ENCODE measurements around the gene ZNF780B. TPM values are rescaled to one million over a fixed set of nuclear protein-coding genes. Genes with fewer than 3 reads are reported as not detected.

ZNF780B gene
- 10 to 100 TPM; 22.7 to 36.1 (median 25.9) TPM for total RNA-seq
- polyA plus RNA-seq, result 10 to 100 TPM in 1 of 2 donors, 1 to 10 TPM in 1; 5.4 to 13.9 TPM
- long read RNA-seq, donor 1, partial matches to known transcripts, result 0 of 6 reads
- long read RNA-seq, donor 1, other reads (novel, unspliced or antisense), result 6 of 6 reads
- long read RNA-seq, donor 2, result 0 reads
- long read RNA-seq, donor 3, partial matches to known transcripts, result 0 of 4 reads
- long read RNA-seq, donor 3, other reads (novel, unspliced or antisense), result 4 of 4 reads

DNA sequence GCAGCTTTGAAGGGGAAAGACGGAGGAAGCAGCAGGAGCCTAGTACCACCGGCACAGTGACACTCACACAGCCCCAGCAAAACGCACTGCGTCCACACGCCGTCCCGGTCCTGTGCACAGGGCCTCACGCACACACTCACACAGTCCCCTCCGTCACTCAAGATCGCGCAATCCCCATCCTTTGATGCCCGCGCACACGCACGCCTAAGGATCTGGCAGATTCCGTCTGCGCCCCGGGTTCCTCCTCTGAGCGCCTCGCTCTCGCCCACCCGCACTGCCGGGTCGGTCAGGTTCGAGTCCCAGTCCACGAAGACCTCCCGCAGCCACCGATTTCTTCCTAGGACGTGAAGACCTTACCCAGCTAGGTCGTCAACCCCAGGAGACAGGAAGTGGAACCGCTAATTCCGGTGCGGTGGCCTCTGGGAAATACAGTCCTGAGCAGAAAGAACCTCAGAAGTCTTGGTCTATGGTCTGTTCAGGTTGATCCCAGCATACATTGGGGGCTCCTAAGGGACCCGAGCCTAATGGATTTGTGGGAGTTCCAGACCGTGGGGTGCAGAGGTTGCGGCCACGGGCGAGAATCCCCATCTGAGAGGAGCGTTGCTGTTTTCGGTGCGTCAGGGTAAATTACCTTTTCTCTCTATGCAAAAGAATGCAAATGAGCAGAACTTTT, at the start of gene ZNF780B:
Gene ZNF780B, minus strand, starts transcription at position 400 of the 673 bp plus-strand sequence. CDS start 5,899 bp downstream, outside the sequence.
- peak; percentile 27 to 51 (median 36) for DNase-seq
- TF ChIP-seq, protein P1, sequence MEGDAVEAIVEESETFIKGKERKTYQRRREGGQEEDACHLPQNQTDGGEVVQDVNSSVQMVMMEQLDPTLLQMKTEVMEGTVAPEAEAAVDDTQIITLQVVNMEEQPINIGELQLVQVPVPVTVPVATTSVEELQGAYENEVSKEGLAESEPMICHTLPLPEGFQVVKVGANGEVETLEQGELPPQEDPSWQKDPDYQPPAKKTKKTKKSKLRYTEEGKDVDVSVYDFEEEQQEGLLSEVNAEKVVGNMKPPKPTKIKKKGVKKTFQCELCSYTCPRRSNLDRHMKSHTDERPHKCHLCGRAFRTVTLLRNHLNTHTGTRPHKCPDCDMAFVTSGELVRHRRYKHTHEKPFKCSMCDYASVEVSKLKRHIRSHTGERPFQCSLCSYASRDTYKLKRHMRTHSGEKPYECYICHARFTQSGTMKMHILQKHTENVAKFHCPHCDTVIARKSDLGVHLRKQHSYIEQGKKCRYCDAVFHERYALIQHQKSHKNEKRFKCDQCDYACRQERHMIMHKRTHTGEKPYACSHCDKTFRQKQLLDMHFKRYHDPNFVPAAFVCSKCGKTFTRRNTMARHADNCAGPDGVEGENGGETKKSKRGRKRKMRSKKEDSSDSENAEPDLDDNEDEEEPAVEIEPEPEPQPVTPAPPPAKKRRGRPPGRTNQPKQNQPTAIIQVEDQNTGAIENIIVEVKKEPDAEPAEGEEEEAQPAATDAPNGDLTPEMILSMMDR (IDR thresholded peaks at IDR 0.05), result no peak
- no peak for TF ChIP-seq POLR2A (IDR thresholded peaks at IDR 0.05)
- no peak for TF ChIP-seq EP300 (IDR thresholded peaks at IDR 0.05)
- H3K27me3 ChIP-seq, result no peaks in the 10 kb centered on the region

DNA sequence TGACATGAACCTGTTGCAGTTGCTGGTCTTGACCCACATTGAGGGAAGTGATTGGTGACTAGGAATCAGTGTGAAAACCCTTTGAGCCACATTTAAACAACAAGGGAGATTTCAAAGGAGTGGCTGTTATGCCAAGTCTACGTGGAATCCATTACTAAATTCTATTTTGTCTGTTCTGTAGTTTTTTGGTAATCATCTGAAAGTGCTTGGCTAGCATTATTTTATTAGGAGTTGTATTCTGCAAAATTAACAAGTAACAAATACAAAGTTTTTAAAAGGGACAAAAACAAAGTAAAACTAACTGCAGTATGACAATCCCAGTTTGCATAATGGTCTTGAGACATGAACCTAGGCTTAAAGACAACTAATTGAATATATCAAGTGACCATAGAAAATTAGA, 48.7 kb upstream of the ZNF780B start:
- Histone ChIP-seq H3K9me3 (no peaks in the 10 kb centered on the region), H3K4me3 (no peak overlapping the region), H3K36me3 (no peaks in the 10 kb centered on the region), H3K27ac (no peak overlapping the region), H3K27me3 (no peaks in the 10 kb centered on the region), H3K4me1 (ENCODE audit: insufficient read depth) (no peaks in the 10 kb centered on the region)
- intact Hi-C loops (cut with DNase I), result no loop called here
- WGBS, 3 donors, result 42 to 63% (median 45%) methylated on average over 1 of the region's 1 CpG
- DNase-seq, result no peak
- TF ChIP-seq POLR2A (IDR thresholded peaks at IDR 0.05) (no peak), EP300 (IDR thresholded peaks at IDR 0.05) (no peak)
- TF ChIP-seq, protein P1 (IDR thresholded peaks at IDR 0.05), result no peak

More for the DNA sequence above, at the start of gene ZNF780B:
- Histone ChIP-seq H3K4me1 (ENCODE audit: insufficient read depth) (no peaks in the 10 kb centered on the region), H3K27ac (peak within 1 kb of the TSS in 1 of 2 donors; percentile 6), H3K9me3 (no peaks in the 10 kb centered on the region), H3K4me3 (peak within 1 kb of the TSS; percentile 70), H3K36me3 (no peaks in the 10 kb centered on the region)
- 0 to 1% (median 0%) methylated on average over 38 to 41 of the region's 41 CpGs for WGBS, 3 donors
- intact Hi-C loops (cut with DNase I), result no loop called here

DNA sequence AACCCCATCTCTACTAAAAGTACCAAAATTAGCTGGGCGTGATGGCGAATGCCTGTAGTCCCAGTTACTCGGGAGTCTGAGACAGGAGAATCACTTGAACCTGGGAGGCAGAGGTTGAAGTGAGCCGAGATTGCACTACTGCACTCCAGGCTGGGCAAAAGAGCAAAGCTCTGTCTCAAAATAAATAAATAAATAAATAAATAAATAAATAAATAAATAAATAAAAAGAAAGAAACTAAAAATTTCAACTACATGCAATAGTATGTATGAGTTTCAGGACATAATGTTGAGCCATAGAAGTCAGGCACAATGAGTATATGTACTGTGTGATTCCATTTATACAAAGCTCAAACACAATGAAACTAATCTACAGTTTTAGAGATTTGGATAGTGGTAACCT, 47.6 kb upstream of the ZNF780B start:
- intact Hi-C loops (cut with DNase I), result no loop called here
- no peak for DNase-seq
- H3K36me3 ChIP-seq, result no peaks in the 10 kb centered on the region
- no peak for TF ChIP-seq POLR2A (IDR thresholded peaks at IDR 0.05)
- TF ChIP-seq EP300 (IDR thresholded peaks at IDR 0.05), result no peak
- H3K27me3 ChIP-seq, result no peaks in the 10 kb centered on the region
- no peak overlapping the region for H3K27ac ChIP-seq
- 83 to 93% (median 87%) methylated on average over 4 of the region's 4 CpGs for WGBS, 3 donors
- H3K4me1 ChIP-seq (ENCODE audit: insufficient read depth), result no peaks in the 10 kb centered on the region
- H3K4me3 ChIP-seq, result no peak overlapping the region
- H3K9me3 ChIP-seq, result no peaks in the 10 kb centered on the region

DNA sequence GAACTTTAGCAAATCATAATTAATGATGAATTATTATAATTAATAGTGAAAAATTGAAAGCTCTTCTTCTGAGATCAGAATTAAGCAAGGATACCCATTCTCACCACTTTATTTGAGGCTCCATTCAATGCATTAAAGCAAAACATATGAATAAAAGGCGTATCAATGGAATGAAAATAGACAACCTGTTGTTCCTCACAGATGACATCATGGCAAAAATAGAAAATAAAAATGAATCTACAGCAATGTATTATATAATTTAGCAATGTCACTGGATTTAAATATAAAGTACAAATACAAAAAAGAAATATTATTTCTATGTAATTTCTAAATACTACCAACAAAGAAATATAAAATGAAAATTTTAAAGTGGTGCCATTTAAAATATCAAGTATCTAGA, 45.8 kb upstream of the ZNF780B start:
- Histone ChIP-seq H3K27me3 (no peaks in the 10 kb centered on the region), H3K9me3 (no peaks in the 10 kb centered on the region), H3K4me1 (ENCODE audit: insufficient read depth) (no peaks in the 10 kb centered on the region), H3K36me3 (no peaks in the 10 kb centered on the region), H3K27ac (no peak overlapping the region), H3K4me3 (no peak overlapping the region)
- no peak for DNase-seq
- intact Hi-C loops (cut with DNase I), result no loop called here
- no peak for TF ChIP-seq POLR2A (IDR thresholded peaks at IDR 0.05)
- no peak for TF ChIP-seq EP300 (IDR thresholded peaks at IDR 0.05)
- TF ChIP-seq, protein P1 (IDR thresholded peaks at IDR 0.05), result no peak
- 62 to 83% (median 67%) methylated on average over 1 of the region's 1 CpG for WGBS, 3 donors

DNA sequence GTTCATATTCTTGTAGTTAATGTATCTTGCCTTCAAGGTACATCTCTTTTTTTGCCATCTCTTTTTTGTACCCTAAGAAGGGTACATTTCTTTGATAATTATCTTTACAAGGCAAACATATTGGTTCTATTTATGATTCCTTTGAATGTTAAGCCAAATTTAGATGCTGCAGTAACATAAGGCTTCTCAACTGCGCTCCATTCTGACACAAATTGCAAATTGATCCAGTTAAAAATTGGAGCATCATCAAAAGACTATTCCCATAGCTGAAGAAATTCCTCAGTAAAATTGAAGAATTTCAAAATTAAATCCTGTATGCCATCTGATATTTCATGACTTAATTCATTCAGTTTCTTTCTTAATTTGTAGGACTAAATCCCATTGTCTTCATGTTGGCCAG, 37.4 kb upstream of the ZNF780B start:
- intact Hi-C loops (cut with DNase I), result no loop called here
- Histone ChIP-seq H3K27me3 (no peaks in the 10 kb centered on the region), H3K36me3 (no peaks in the 10 kb centered on the region), H3K9me3 (no peaks in the 10 kb centered on the region), H3K27ac (no peak overlapping the region), H3K4me1 (ENCODE audit: insufficient read depth) (peaks cover 4% of the 10 kb centered on the region), H3K4me3 (no peak overlapping the region)
- 84 to 91% (median 90%) methylated on average over 1 of the region's 1 CpG for WGBS, 3 donors
- DNase-seq, result no peak
- TF ChIP-seq POLR2A (IDR thresholded peaks at IDR 0.05) (no peak), EP300 (IDR thresholded peaks at IDR 0.05) (no peak)
- TF ChIP-seq, protein P1 (IDR thresholded peaks at IDR 0.05), result no peak
